Measurements from ENCODE around the gene VEPH1. TPM values are rescaled to one million over a fixed set of nuclear protein-coding genes. Genes with fewer than 3 reads are reported as not detected.

VEPH1 gene
- total RNA-seq, 1 experiment from 2014 or later = 7.7 TPM

- Histone ChIP-seq H2BK15ac (ENCODE audit: low read depth, low read length) (no peak overlapping the region), H3K9ac (ENCODE audit: extremely low read depth, insufficient read length, low read length) (no peak overlapping the region), H2BK12ac (ENCODE audit: insufficient read length, low read depth, low read length) (no peak overlapping the region), H3K4me2 (ENCODE audit: insufficient read depth, insufficient read length, low read length) (no peak overlapping the region), H4K5ac (ENCODE audit: insufficient read length, low read depth, low read length) (no peak overlapping the region), H3K18ac (ENCODE audit: insufficient read length, low read depth, low read length) (no peak overlapping the region), H2BK20ac (ENCODE audit: low read depth, low read length, poor library complexity, severe bottlenecking) (no peak overlapping the region), H3K14ac (ENCODE audit: insufficient read depth, low read length) (no peak overlapping the region), H4K20me1 (ENCODE audit: control insufficient read depth, insufficient read depth, insufficient read length) (no peaks in the 10 kb centered on the region), H2BK5ac (ENCODE audit: insufficient read length, low read length) (no peak overlapping the region), H2BK120ac (ENCODE audit: low read depth, low read length, poor library complexity, severe bottlenecking) (no peak overlapping the region), H3K27me3 (ENCODE audit: insufficient read depth, low read length) (no peaks in the 10 kb centered on the region), H3K23me2 (ENCODE audit: insufficient read length, low read depth, low read length, poor library complexity, severe bottlenecking) (no peaks in the 10 kb centered on the region), H3K79me1 (ENCODE audit: insufficient read depth, low read depth, low read length, poor library complexity, severe bottlenecking) (no peaks in the 10 kb centered on the region), H2AK5ac (ENCODE audit: insufficient read length, low read length) (no peak overlapping the region), H3K9me3 (ENCODE audit: control insufficient read depth, low read depth, low read length) (no peaks in the 10 kb centered on the region), H3K56ac (ENCODE audit: insufficient read length, low read depth, low read length) (no peak overlapping the region), H3T11ph (ENCODE audit: low read length) (no peak overlapping the region), H4K91ac (ENCODE audit: insufficient read length, low read depth, low read length) (no peak overlapping the region), H2AFZ (ENCODE audit: low read length) (no peak overlapping the region), H3K23ac (ENCODE audit: insufficient read length, low read depth, low read length) (no peak overlapping the region), H3K79me2 (ENCODE audit: insufficient read depth, low read length) (no peaks in the 10 kb centered on the region), H3K4ac (ENCODE audit: low read depth, low read length) (no peak overlapping the region), H3K27ac (ENCODE audit: insufficient read length, low read depth, low read length) (no peak overlapping the region), H3K4me1 (ENCODE audit: insufficient read depth, low read length) (no peaks in the 10 kb centered on the region), H4K8ac (replicated peaks; ENCODE audit: insufficient read length, low read depth, low read length) (no peak overlapping the region)
- Mint-ChIP-seq H3K27ac (no peak overlapping the region), H3K4me3 (no peak overlapping the region), H3K4me1 (peaks cover 19 to 20% of the 10 kb centered on the region in 2 experiments), H3K36me3 (ENCODE audit: insufficient read depth in 1 of 3, low read depth in 3 of 3) (no peaks in the 10 kb centered on the region), H3K9me3 (no peaks in the 10 kb centered on the region), H3K27me3 (ENCODE audit: low read depth) (no peaks in the 10 kb centered on the region; the same call in 1 of the 2 replicates)
- WGBS (ENCODE audit: extremely low coverage, insufficient read length, low lambda C conversion rate) = no CpG with 5 or more reads among the region's 2 CpGs
- DNase-seq = no peak
- TF ChIP-seq, protein P1, sequence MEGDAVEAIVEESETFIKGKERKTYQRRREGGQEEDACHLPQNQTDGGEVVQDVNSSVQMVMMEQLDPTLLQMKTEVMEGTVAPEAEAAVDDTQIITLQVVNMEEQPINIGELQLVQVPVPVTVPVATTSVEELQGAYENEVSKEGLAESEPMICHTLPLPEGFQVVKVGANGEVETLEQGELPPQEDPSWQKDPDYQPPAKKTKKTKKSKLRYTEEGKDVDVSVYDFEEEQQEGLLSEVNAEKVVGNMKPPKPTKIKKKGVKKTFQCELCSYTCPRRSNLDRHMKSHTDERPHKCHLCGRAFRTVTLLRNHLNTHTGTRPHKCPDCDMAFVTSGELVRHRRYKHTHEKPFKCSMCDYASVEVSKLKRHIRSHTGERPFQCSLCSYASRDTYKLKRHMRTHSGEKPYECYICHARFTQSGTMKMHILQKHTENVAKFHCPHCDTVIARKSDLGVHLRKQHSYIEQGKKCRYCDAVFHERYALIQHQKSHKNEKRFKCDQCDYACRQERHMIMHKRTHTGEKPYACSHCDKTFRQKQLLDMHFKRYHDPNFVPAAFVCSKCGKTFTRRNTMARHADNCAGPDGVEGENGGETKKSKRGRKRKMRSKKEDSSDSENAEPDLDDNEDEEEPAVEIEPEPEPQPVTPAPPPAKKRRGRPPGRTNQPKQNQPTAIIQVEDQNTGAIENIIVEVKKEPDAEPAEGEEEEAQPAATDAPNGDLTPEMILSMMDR (conservative IDR thresholded peaks at IDR 0.05) = no peak
These were observed 132.3 kb downstream of the VEPH1 start for GRCh38 chr3:157370867-157371266.
